HepG2 (cell line): ENCODE data around the gene TSNAXIP1. TPM values are rescaled to one million over a fixed set of nuclear protein-coding genes. Genes with fewer than 3 reads are reported as not detected.

Source experiments
- ATF1 ChIP-seq: IDR thresholded peaks from 2 replicates; pipeline ENCODE4 v1.6.1; 2016; ENCODE audit warnings: mild to moderate bottlenecking, control low read depth
- CBX2 ChIP-seq, 2 experiments: fragments of 200-600 bp in 1 of 2; sonication (generic); formaldehyde crosslinking in 1 of 2; IDR thresholded peaks; 2 replicates each; pipeline versions ENCODE4 v1.7.0 to v1.8.1; 2018 to 2022; ENCODE audit warnings: low read depth in 2 of 2, low read length in 1 of 2, mild to moderate bottlenecking in 1 of 2, missing genetic modification reagents in 1 of 2
- NAIF1 ChIP-seq: sonication (generic); formaldehyde crosslinking; IDR thresholded peaks from 2 replicates; pipeline ENCODE4 v1.5.0; 2020; ENCODE audit warnings: mild to moderate bottlenecking, missing genetic modification reagents, borderline replicate concordance
- POGZ ChIP-seq: sonication (generic); formaldehyde crosslinking; IDR thresholded peaks from 2 replicates; pipeline ENCODE4 v1.4.0; 2020; ENCODE audit warnings: mild to moderate bottlenecking, missing genetic modification reagents
- PRMT3 ChIP-seq: sonication (generic); formaldehyde crosslinking; IDR thresholded peaks from 2 replicates; pipeline ENCODE4 v1.8.1; 2022; ENCODE audit warnings: low read depth, mild to moderate bottlenecking, moderate library complexity, missing genetic modification reagents, borderline replicate concordance
- RFX5 ChIP-seq: IDR thresholded peaks from 2 replicates; pipeline ENCODE4 v1.6.1; 2011; ENCODE audit warnings: low read depth, low read length, improper control_type of control experiment
- SP140L ChIP-seq: sonication (generic); formaldehyde crosslinking; IDR thresholded peaks from 2 replicates; pipeline ENCODE4 v1.4.0; 2020; ENCODE audit warnings: missing genetic modification reagents, borderline replicate concordance
- TBL1XR1 ChIP-seq: fragments of 150-350 bp; IDR thresholded peaks from 2 replicates; pipeline ENCODE4 v1.6.1; 2014; ENCODE audit warnings: borderline replicate concordance, low read length; ENCODE audit not compliant: partially characterized antibody
- ZNF12 ChIP-seq: sonication (generic); formaldehyde crosslinking; IDR thresholded peaks from 2 replicates; pipeline ENCODE4 v1.5.0; 2020; ENCODE audit warnings: missing genetic modification reagents
- ZNF350 ChIP-seq: sonication (generic); formaldehyde crosslinking; IDR thresholded peaks from 2 replicates; pipeline ENCODE4 v1.4.0; 2020; ENCODE audit warnings: mild to moderate bottlenecking, low read depth, missing genetic modification reagents, borderline replicate concordance
- ZNF441 ChIP-seq: sonication (generic); formaldehyde crosslinking; IDR thresholded peaks from 2 replicates; pipeline ENCODE4 v1.7.0; 2021; ENCODE audit warnings: missing genetic modification reagents, borderline replicate concordance
- ZNF572 ChIP-seq: sonication (generic); formaldehyde crosslinking; IDR thresholded peaks from 2 replicates; pipeline ENCODE4 v1.5.1; 2020; ENCODE audit warnings: mild to moderate bottlenecking, missing genetic modification reagents
- ZNF766 ChIP-seq: sonication (generic); formaldehyde crosslinking; IDR thresholded peaks from 2 replicates; pipeline ENCODE4 v1.5.0; 2020; ENCODE audit warnings: missing genetic modification reagents, borderline replicate concordance
- ZZZ3 ChIP-seq: sonication (generic); formaldehyde crosslinking; IDR thresholded peaks from 2 replicates; pipeline ENCODE4 v1.4.0; 2020; ENCODE audit warnings: missing genetic modification reagents, mild to moderate bottlenecking, borderline replicate concordance
- polyA plus RNA-seq, 8 experiments: library from polyadenylated mRNA; depleted of rRNA in 3 of 8; stranded (reverse) in 7 of 8; unstranded in 1 of 8; fragments of >200 nt; fragmentation: Illumina TruSeq in 4 of 8; extraction: Trizol in 4 of 8; gene quantifications; 2 replicates each; pipeline versions ENCODE4 v1.2.1 to v1.2.3, GENCODE V29; 2011 to 2016; ENCODE audit warnings: low read depth in 4 of 8, missing spikeins in 1 of 8, mixed read lengths in 1 of 8; ENCODE audit not compliant: insufficient read depth in 1 of 8
- total RNA-seq, 5 experiments: library from RNA; depleted of rRNA; stranded (reverse); fragments of >200 nt; fragmentation: Illumina TruSeq; extraction: Trizol; gene quantifications; 2 replicates each; pipeline ENCODE4 v1.2.3, GENCODE V29; 2016; ENCODE audit warnings: low read depth in 1 of 5
- TF ChIP-seq, protein P1 (sequence below): sonication (generic); formaldehyde crosslinking; IDR thresholded peaks from 2 replicates; pipeline ENCODE4 v1.5.0; 2020; ENCODE audit warnings: mild to moderate bottlenecking, missing genetic modification reagents, borderline replicate concordance
- TF ChIP-seq, protein P2 (sequence below): sonication (generic); formaldehyde crosslinking; IDR thresholded peaks from 2 replicates; pipeline ENCODE4 v1.5.1; 2020; ENCODE audit warnings: missing genetic modification reagents, mild to moderate bottlenecking, borderline replicate concordance
- TF ChIP-seq, protein P3 (sequence below): sonication (generic); formaldehyde crosslinking; IDR thresholded peaks from 2 replicates; pipeline ENCODE4 v1.5.1; 2020; ENCODE audit warnings: mild to moderate bottlenecking, missing genetic modification reagents, borderline replicate concordance

Gene TSNAXIP1
- total and polyA plus RNA-seq, 2 of the 13 experiments (the other 11 are each of a cell fraction or from before 2014, with no cell fraction given): 0.37 to 0.86 TPM

DNA sequence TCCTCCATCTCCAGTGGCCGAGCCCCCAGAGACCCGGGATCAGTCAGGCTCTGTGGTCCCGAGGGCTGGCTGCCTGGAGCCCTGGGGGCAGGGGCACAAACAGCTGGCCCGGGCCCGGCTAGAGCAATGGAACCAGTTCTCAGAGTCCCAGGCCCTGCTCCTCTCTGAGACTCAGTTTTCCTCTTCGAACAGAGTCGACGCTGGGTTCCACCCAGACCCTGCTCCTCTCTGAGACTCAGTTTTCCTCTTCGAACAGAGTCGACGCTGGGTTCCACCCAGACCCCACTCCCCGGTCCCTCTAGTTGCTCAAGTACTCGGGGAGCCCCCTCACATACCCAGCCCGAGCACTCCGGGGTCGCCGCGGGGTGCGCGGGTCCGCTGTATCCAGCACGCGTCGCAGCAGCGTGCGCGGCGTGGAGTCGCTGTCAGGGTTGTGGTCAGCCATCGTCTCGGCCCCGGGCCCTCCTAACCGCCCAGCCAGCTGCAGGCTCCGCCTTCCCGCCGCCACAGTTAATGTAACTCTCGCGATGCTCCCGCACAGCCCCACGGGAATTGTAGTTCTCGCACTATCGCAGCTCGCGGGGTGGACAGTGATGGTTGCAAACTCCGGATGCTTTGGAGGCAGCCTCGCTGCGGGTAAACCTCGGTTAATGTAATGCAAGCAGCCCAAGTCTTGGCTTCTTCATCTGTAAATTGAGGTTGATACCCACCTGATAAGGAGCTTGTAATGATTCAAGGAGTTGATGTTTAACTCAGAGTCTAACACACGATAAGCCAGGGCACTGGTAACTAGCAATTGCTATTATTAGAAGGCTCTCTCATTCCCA is 26.9 kb downstream of the TSNAXIP1 start (continued):
- TF ChIP-seq, protein P1, sequence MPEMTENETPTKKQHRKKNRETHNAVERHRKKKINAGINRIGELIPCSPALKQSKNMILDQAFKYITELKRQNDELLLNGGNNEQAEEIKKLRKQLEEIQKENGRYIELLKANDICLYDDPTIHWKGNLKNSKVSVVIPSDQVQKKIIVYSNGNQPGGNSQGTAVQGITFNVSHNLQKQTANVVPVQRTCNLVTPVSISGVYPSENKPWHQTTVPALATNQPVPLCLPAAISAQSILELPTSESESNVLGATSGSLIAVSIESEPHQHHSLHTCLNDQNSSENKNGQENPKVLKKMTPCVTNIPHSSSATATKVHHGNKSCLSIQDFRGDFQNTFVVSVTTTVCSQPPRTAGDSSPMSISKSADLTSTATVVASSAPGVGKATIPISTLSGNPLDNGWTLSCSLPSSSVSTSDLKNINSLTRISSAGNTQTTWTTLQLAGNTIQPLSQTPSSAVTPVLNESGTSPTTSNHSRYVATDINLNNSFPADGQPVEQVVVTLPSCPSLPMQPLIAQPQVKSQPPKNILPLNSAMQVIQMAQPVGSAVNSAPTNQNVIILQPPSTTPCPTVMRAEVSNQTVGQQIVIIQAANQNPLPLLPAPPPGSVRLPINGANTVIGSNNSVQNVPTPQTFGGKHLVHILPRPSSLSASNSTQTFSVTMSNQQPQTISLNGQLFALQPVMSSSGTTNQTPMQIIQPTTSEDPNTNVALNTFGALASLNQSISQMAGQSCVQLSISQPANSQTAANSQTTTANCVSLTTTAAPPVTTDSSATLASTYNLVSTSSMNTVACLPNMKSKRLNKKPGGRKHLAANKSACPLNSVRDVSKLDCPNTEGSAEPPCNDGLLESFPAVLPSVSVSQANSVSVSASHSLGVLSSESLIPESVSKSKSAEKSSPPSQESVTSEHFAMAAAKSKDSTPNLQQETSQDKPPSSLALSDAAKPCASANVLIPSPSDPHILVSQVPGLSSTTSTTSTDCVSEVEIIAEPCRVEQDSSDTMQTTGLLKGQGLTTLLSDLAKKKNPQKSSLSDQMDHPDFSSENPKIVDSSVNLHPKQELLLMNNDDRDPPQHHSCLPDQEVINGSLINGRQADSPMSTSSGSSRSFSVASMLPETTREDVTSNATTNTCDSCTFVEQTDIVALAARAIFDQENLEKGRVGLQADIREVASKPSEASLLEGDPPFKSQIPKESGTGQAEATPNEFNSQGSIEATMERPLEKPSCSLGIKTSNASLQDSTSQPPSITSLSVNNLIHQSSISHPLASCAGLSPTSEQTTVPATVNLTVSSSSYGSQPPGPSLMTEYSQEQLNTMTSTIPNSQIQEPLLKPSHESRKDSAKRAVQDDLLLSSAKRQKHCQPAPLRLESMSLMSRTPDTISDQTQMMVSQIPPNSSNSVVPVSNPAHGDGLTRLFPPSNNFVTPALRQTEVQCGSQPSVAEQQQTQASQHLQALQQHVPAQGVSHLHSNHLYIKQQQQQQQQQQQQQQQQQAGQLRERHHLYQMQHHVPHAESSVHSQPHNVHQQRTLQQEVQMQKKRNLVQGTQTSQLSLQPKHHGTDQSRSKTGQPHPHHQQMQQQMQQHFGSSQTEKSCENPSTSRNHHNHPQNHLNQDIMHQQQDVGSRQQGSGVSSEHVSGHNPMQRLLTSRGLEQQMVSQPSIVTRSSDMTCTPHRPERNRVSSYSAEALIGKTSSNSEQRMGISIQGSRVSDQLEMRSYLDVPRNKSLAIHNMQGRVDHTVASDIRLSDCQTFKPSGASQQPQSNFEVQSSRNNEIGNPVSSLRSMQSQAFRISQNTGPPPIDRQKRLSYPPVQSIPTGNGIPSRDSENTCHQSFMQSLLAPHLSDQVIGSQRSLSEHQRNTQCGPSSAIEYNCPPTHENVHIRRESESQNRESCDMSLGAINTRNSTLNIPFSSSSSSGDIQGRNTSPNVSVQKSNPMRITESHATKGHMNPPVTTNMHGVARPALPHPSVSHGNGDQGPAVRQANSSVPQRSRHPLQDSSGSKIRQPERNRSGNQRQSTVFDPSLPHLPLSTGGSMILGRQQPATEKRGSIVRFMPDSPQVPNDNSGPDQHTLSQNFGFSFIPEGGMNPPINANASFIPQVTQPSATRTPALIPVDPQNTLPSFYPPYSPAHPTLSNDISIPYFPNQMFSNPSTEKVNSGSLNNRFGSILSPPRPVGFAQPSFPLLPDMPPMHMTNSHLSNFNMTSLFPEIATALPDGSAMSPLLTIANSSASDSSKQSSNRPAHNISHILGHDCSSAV (CRISPR knock-in tag): 0 out of 2 replicates have a peak, but pooled peaks have one; percentile 51
- TF ChIP-seq ZNF350 (CRISPR knock-in tag) (peak; percentile 91), NAIF1 (CRISPR knock-in tag) (peak; percentile 75), RFX5 (no peak), ZZZ3 (CRISPR knock-in tag) (peak; percentile 64; the same call in 1 of the 2 replicates), CBX2 (IDR thresholded peaks at IDR 0.05; ENCODE audit: low read depth, low read length) (no peak), CBX2 (CRISPR knock-in tag; IDR thresholded peaks at IDR 0.05; ENCODE audit: low read depth) (no peak), ZNF766 (CRISPR knock-in tag) (no peak), ZNF12 (CRISPR knock-in tag) (no peak), POGZ (CRISPR knock-in tag) (no peak; the same call in 1 of the 2 replicates), PRMT3 (CRISPR knock-in tag) (no peak; the same call in 1 of the 2 replicates), ZNF572 (CRISPR knock-in tag) (peak; percentile 69), ZNF441 (CRISPR knock-in tag) (peak; percentile 90), ATF1 (CRISPR knock-in tag) (no peak), TBL1XR1 (peak; percentile 79), SP140L (no peak)
- TF ChIP-seq, protein P2, sequence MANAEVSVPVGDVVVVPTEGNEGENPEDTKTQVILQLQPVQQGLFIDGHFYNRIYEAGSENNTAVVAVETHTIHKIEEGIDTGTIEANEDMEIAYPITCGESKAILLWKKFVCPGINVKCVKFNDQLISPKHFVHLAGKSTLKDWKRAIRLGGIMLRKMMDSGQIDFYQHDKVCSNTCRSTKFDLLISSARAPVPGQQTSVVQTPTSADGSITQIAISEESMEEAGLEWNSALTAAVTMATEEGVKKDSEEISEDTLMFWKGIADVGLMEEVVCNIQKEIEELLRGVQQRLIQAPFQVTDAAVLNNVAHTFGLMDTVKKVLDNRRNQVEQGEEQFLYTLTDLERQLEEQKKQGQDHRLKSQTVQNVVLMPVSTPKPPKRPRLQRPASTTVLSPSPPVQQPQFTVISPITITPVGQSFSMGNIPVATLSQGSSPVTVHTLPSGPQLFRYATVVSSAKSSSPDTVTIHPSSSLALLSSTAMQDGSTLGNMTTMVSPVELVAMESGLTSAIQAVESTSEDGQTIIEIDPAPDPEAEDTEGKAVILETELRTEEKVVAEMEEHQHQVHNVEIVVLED: peak; percentile 81
- TF ChIP-seq, protein P3, sequence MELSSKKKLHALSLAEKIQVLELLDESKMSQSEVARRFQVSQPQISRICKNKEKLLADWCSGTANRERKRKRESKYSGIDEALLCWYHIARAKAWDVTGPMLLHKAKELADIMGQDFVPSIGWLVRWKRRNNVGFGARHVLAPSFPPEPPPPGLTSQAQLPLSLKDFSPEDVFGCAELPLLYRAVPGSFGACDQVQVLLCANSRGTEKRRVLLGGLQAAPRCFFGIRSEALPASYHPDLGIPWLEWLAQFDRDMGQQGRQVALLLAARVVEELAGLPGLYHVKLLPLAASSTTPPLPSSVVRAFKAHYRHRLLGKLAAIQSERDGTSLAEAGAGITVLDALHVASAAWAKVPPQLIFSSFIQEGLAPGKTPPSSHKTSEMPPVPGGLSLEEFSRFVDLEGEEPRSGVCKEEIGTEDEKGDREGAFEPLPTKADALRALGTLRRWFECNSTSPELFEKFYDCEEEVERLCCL (CRISPR knock-in tag): no peak
